OCI-LY7 (cell line): ENCODE data around the gene VPS37B. TPM values are rescaled to one million over a fixed set of nuclear protein-coding genes. Genes with fewer than 3 reads are reported as not detected.

Experiments
- BruUV-seq: library from RNA; stranded (reverse); fragments of 400-500 nt; replicated peaks from 2 replicates; lab custom pipeline; 2021; lab: Mats Ljungman, UMichigan
- CTCF ChIA-PET: fragments of 300-600 bp; sonication (Branson Sonifier 250); formaldehyde crosslinking; loops from one replicate; lab custom pipeline; 2022; ENCODE audit warnings: antibody characterized with exemption; ENCODE audit not compliant: unreplicated experiment; lab: Charles Lee
- POLR2A ChIA-PET: fragments of 300-600 bp; sonication (Branson Sonifier 250); formaldehyde crosslinking; loops from one replicate; lab custom pipeline; 2022; ENCODE audit warnings: antibody characterized with exemption; lab: Charles Lee
- DNase-seq: peaks from one replicate; pipeline ENCODE4 v3.0.0-alpha.2; 2015; ENCODE audit warnings: low spot score
- H2AFZ ChIP-seq: fragments of 200-600 bp; sonication (generic), shearing (Covaris generic); 2 replicates; pipeline ENCODE4 v1.6.1; 2014; ENCODE audit warnings: mild to moderate bottlenecking, antibody characterized with exemption, low read length, moderate library complexity
- H3K27ac ChIP-seq: fragments of 200-600 bp; sonication (generic); 2 replicates; pipeline ENCODE4 v1.5.1; 2014; ENCODE audit warnings: mixed run types, low read depth, mild to moderate bottlenecking, moderate library complexity, low read length, inconsistent platforms; ENCODE audit not compliant: poor library complexity, severe bottlenecking
- H3K36me3 ChIP-seq: fragments of 200-600 bp; sonication (generic); 2 replicates; pipeline ENCODE4 v1.6.1; 2014; ENCODE audit warnings: mild to moderate bottlenecking, antibody characterized with exemption, low read length, moderate library complexity, mixed read lengths; ENCODE audit not compliant: insufficient read depth
- H3K4me1 ChIP-seq: fragments of 200-600 bp; sonication (generic); 2 replicates; pipeline ENCODE4 v1.5.1; 2014; ENCODE audit warnings: mild to moderate bottlenecking, low read length; ENCODE audit not compliant: insufficient read depth, poor library complexity, severe bottlenecking
- H3K4me2 ChIP-seq: fragments of 200-600 bp; sonication (generic); 2 replicates; pipeline ENCODE4 v1.6.1; 2014; ENCODE audit warnings: mild to moderate bottlenecking, low read length
- H3K4me3 ChIP-seq: fragments of 200-600 bp; sonication (generic); 2 replicates; pipeline ENCODE4 v1.5.1; 2014; ENCODE audit warnings: mild to moderate bottlenecking, low read depth, low read length; ENCODE audit not compliant: poor library complexity, severe bottlenecking
- H3K79me2 ChIP-seq: fragments of 200-600 bp; sonication (generic); 2 replicates; pipeline ENCODE4 v1.6.1; 2016; ENCODE audit warnings: low read depth, mild to moderate bottlenecking, low read length, moderate library complexity, mixed read lengths; ENCODE audit not compliant: insufficient read depth
- H3K9me2 ChIP-seq: fragments of 200-600 bp; sonication (generic); 2 replicates; pipeline ENCODE4 v1.6.1; 2016; ENCODE audit warnings: mild to moderate bottlenecking, low read length, mixed read lengths; ENCODE audit not compliant: insufficient read depth
- H3K9me3 ChIP-seq: fragments of 200-600 bp; sonication (generic); 2 replicates; pipeline ENCODE4 v1.6.1; 2014; ENCODE audit warnings: mild to moderate bottlenecking, mixed run types, low read length, mixed read lengths
- H4K20me1 ChIP-seq: fragments of 200-600 bp; sonication (generic); 2 replicates; pipeline ENCODE4 v1.6.1; 2014; ENCODE audit warnings: mild to moderate bottlenecking, antibody characterized with exemption, low read length, moderate library complexity, mixed read lengths; ENCODE audit not compliant: insufficient read depth
- EZH2phosphoT487 ChIP-seq: fragments of 200-600 bp; sonication (generic); IDR thresholded peaks from 2 replicates; pipeline ENCODE4 v1.6.1; 2018; ENCODE audit warnings: low read depth, borderline replicate concordance, mild to moderate bottlenecking, mixed run types, antibody characterized with exemption, low read length, moderate library complexity, mixed read lengths
- intact Hi-C: fragments of 100-400 bp; cut with micrococcal nuclease; formaldehyde crosslinking; loops from one replicate; pipeline ENCODE4 v1.10.0; 2022; ENCODE audit not compliant: unreplicated experiment
- total RNA-seq, 2 experiments: library from RNA; depleted of rRNA in 1 of 2; stranded (reverse); fragments of >200 nt in 1 of 2; shearing (Covaris generic) in 1 of 2; gene quantifications; 2 replicates each; pipeline ENCODE4 v1.2.3, GENCODE V29; 2014 to 2022
- TF ChIP-seq, protein P1 (sequence below): fragments of 200-600 bp; sonication (generic); conservative IDR thresholded peaks from 2 replicates; pipeline ENCODE4 v1.5.1; 2014; ENCODE audit warnings: mild to moderate bottlenecking, antibody characterized with exemption, low read length, moderate library complexity, mixed read lengths

The VPS37B gene
- total RNA-seq, 2 experiments from 2014 or later: 1.7 to 2.5 TPM

DNA sequence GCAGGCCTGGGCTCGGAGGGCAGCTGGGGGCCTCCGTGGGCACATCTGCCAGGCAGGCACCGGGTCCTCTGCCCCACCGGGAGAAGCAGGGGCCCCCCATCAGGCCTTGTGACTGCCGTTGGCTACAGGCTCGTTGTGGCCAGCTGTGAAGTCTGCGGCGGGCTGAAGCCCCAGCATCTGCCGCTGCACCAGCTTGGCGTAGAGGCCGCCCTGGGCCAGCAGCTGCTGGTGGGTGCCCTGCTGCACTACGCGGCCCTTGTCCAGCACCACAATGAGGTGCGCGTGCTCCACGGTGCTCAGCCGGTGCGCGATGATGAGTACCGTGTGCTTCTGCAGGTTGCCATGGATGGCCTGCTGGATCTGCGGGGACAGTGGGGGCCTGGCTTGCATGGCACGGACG, 33.9 kb upstream of the VPS37B start:
- no peaks in the 10 kb centered on the region for H3K9me3 ChIP-seq
- intact Hi-C loops: no loop called here
- ChIA-PET POLR2A (interaction anchor here (0.6 kb wide), 1 partner anchor 41 kb away, joined by 4 read pairs; no protein-coding TSS in a partner anchor), CTCF (no interaction called here)
- no peak overlapping the region for H3K4me3 ChIP-seq
- no peak overlapping the region for H2AFZ ChIP-seq
- DNase-seq: no peak
- BruUV-seq: no TSS peak
- no peaks in the 10 kb centered on the region for H4K20me1 ChIP-seq
- no peaks in the 10 kb centered on the region for H3K36me3 ChIP-seq
- no peaks in the 10 kb centered on the region for H3K9me2 ChIP-seq
- no peak overlapping the region for H3K4me2 ChIP-seq
- no peak for TF ChIP-seq EZH2phosphoT487
- TF ChIP-seq, protein P1, sequence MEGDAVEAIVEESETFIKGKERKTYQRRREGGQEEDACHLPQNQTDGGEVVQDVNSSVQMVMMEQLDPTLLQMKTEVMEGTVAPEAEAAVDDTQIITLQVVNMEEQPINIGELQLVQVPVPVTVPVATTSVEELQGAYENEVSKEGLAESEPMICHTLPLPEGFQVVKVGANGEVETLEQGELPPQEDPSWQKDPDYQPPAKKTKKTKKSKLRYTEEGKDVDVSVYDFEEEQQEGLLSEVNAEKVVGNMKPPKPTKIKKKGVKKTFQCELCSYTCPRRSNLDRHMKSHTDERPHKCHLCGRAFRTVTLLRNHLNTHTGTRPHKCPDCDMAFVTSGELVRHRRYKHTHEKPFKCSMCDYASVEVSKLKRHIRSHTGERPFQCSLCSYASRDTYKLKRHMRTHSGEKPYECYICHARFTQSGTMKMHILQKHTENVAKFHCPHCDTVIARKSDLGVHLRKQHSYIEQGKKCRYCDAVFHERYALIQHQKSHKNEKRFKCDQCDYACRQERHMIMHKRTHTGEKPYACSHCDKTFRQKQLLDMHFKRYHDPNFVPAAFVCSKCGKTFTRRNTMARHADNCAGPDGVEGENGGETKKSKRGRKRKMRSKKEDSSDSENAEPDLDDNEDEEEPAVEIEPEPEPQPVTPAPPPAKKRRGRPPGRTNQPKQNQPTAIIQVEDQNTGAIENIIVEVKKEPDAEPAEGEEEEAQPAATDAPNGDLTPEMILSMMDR: no peak
- no peaks in the 10 kb centered on the region for H3K79me2 ChIP-seq
- H3K4me1 ChIP-seq: peaks cover 22% of the 10 kb centered on the region
- no peak overlapping the region for H3K27ac ChIP-seq

DNA sequence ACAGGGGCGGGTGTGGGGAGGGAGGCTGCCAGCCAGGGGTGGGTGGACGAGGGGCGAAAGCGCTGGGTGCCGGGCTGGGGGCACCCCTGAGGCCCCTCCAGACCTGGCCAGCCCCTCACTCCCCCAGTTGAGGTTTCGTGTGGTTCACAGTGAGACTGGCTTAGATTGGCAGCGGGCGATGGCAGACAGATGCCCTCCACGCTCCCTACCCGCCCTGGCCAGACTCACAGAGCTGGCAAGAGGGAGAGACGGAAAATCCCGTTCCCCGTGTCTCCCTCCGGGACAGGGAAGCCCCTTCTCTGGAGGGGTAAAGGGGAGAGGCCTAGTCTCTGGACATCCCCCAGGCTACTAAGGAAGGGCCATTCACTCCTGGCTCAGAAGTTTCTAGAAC, 33.2 kb upstream of the VPS37B start:
- Histone ChIP-seq H4K20me1 (no peaks in the 10 kb centered on the region), H3K36me3 (no peaks in the 10 kb centered on the region), H3K4me3 (no peak overlapping the region), H3K4me1 (peaks cover 16% of the 10 kb centered on the region), H3K27ac (no peak overlapping the region), H3K4me2 (no peak overlapping the region), H3K9me3 (no peaks in the 10 kb centered on the region), H3K9me2 (no peaks in the 10 kb centered on the region), H3K79me2 (no peaks in the 10 kb centered on the region), H2AFZ (no peak overlapping the region)
- ChIA-PET CTCF (no interaction called here), POLR2A (interaction anchor here (0.6 kb wide), 1 partner anchor 35 kb away, joined by 4 read pairs; no protein-coding TSS in a partner anchor)
- BruUV-seq: no TSS peak
- no peak for DNase-seq
- TF ChIP-seq, protein P1: no peak
- TF ChIP-seq EZH2phosphoT487: no peak
- intact Hi-C loops: no loop called here

DNA sequence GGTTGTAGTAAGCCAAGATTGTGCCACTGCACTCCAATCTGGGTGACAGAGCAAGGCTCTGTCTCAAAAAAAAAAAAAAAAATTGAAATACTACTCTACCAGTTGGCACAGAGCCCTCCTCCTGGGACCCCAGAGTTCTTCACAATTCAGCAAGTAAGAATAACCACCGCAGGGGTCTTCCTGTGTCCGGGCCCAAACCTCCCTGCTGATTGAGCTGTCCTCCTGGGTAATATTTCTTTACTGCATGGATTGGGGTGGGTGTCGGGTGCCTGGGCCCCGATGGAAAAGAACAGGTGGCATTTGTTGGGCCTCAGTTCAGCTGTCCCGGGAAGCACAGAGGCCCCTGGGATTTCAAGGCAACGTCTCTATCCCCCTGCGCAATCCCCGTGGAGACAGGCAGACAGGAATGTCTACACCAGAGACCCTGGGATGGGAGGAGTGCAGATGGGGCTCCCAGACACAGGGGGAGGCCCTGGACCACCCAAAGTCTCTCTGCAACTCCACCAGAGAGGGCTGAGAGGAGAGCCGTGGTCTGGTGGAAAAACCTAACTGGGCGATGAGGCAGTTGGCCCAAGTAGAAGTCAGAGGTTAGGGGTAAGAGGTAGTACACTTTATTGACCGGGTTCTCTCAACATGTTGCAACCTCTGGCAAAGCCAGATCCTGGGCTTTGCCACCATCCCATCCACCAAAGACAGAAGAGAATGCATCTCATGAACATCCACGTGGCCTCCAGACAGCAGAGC, 32.7 kb upstream of the VPS37B start:
- no peak for DNase-seq
- intact Hi-C loops: no loop called here
- no TSS peak for BruUV-seq

More for the DNA sequence above, 32.7 kb upstream of the VPS37B start:
- H3K36me3 ChIP-seq: no peaks in the 10 kb centered on the region
- no peak overlapping the region for H3K4me3 ChIP-seq
- H4K20me1 ChIP-seq: no peaks in the 10 kb centered on the region
- H3K4me2 ChIP-seq: no peak overlapping the region
- ChIA-PET POLR2A (interaction anchor here (0.7 kb wide), 1 partner anchor 9 kb away, joined by 5 read pairs; no protein-coding TSS in a partner anchor), CTCF (no interaction called here)
- H3K27ac ChIP-seq: no peak overlapping the region
- no peaks in the 10 kb centered on the region for H3K9me3 ChIP-seq
- peaks cover 11% of the 10 kb centered on the region for H3K4me1 ChIP-seq
- H2AFZ ChIP-seq: no peak overlapping the region
- H3K79me2 ChIP-seq: no peaks in the 10 kb centered on the region
- H3K9me2 ChIP-seq: no peaks in the 10 kb centered on the region
- TF ChIP-seq, protein P1: no peak
- no peak for TF ChIP-seq EZH2phosphoT487
